H9 (cell line): ENCODE data around the gene LIG3. TPM values are rescaled to one million over a fixed set of nuclear protein-coding genes. Genes with fewer than 3 reads are reported as not detected.
A peak's percentile ranks its signal among the peaks of the same experiment; 100 is the strongest.

ENCODE experiments used
- DNase-seq: peaks from one replicate; pipeline ENCODE4 v3.0.0-alpha.2; 2017
- H2AFZ ChIP-seq: one replicate; pipeline ENCODE4 v1.6.1; 2013; ENCODE audit warnings: mild to moderate bottlenecking, low read length, control low read depth, moderate library complexity
- H2AK5ac ChIP-seq: 2 replicates; pipeline ENCODE4 v1.6.1; 2013; ENCODE audit warnings: low read length, control low read depth, mixed read lengths; ENCODE audit not compliant: insufficient read length
- H2BK120ac ChIP-seq: one replicate; pipeline ENCODE4 v1.6.1; 2013; ENCODE audit warnings: low read depth, mild to moderate bottlenecking, low read length, control low read depth, inconsistent platforms; ENCODE audit not compliant: poor library complexity, severe bottlenecking
- H2BK12ac ChIP-seq: 2 replicates; pipeline ENCODE4 v1.6.1; 2013; ENCODE audit warnings: low read length, control low read depth, mixed read lengths, low read depth; ENCODE audit not compliant: insufficient read length
- H2BK15ac ChIP-seq: 2 replicates; pipeline ENCODE4 v1.6.1; 2013; ENCODE audit warnings: low read depth, low read length, control low read depth
- H2BK20ac ChIP-seq: one replicate; pipeline ENCODE4 v1.6.1; 2013; ENCODE audit warnings: low read depth, mild to moderate bottlenecking, low read length, control low read depth, inconsistent platforms; ENCODE audit not compliant: poor library complexity, severe bottlenecking
- H2BK5ac ChIP-seq: 2 replicates; pipeline ENCODE4 v1.6.1; 2013; ENCODE audit warnings: low read length, control low read depth, mixed read lengths; ENCODE audit not compliant: insufficient read length
- H3K14ac ChIP-seq: 2 replicates; pipeline ENCODE4 v1.6.1; 2013; ENCODE audit warnings: low read length, control low read depth; ENCODE audit not compliant: insufficient read depth
- H3K18ac ChIP-seq: 2 replicates; pipeline ENCODE4 v1.6.1; 2013; ENCODE audit warnings: low read depth, mild to moderate bottlenecking, mixed read lengths, low read length, control low read depth; ENCODE audit not compliant: insufficient read length
- H3K23ac ChIP-seq: 2 replicates; pipeline ENCODE4 v1.6.1; 2013; ENCODE audit warnings: low read length, control low read depth, mixed read lengths, low read depth; ENCODE audit not compliant: insufficient read length
- H3K23me2 ChIP-seq: 2 replicates; pipeline ENCODE4 v1.6.1; 2013; ENCODE audit warnings: low read depth, mild to moderate bottlenecking, mixed read lengths, low read length, control low read depth; ENCODE audit not compliant: insufficient read length, poor library complexity, severe bottlenecking
- H3K27ac ChIP-seq: 2 replicates; pipeline ENCODE4 v1.5.1; 2013; ENCODE audit warnings: low read length, control low read depth, mixed read lengths, low read depth; ENCODE audit not compliant: insufficient read length
- H3K27me3 ChIP-seq: 2 replicates; pipeline ENCODE4 v1.6.1; 2013; ENCODE audit warnings: low read length, control low read depth, inconsistent platforms; ENCODE audit not compliant: insufficient read depth
- H3K4ac ChIP-seq: 2 replicates; pipeline ENCODE4 v1.6.1; 2013; ENCODE audit warnings: low read depth, mild to moderate bottlenecking, control low read depth, inconsistent platforms, low read length, moderate library complexity
- H3K4me1 ChIP-seq: 2 replicates; pipeline ENCODE4 v1.6.1; 2013; ENCODE audit warnings: low read length, control low read depth, inconsistent platforms; ENCODE audit not compliant: insufficient read depth
- H3K4me2 ChIP-seq: 2 replicates; pipeline ENCODE4 v1.6.1; 2013; ENCODE audit warnings: low read length, control low read depth, mixed read lengths; ENCODE audit not compliant: insufficient read length, insufficient read depth
- H3K56ac ChIP-seq: 2 replicates; pipeline ENCODE4 v1.6.1; 2013; ENCODE audit warnings: low read depth, mild to moderate bottlenecking, mixed read lengths, low read length, control low read depth; ENCODE audit not compliant: insufficient read length
- H3K79me1 ChIP-seq: 2 replicates; pipeline ENCODE4 v1.6.1; 2013; ENCODE audit warnings: low read depth, mild to moderate bottlenecking, moderate library complexity, low read length, control low read depth, inconsistent platforms; ENCODE audit not compliant: insufficient read depth, poor library complexity, severe bottlenecking
- H3K79me2 ChIP-seq: 2 replicates; pipeline ENCODE4 v1.6.1; 2013; ENCODE audit warnings: low read length, control low read depth, inconsistent platforms; ENCODE audit not compliant: insufficient read depth
- H3K9ac ChIP-seq: 2 replicates; pipeline ENCODE4 v1.6.1; 2013; ENCODE audit warnings: low read length, control low read depth, mixed read lengths; ENCODE audit not compliant: insufficient read length; ENCODE audit errors: extremely low read depth
- H3K9me3 ChIP-seq: one replicate; pipeline ENCODE4 v1.6.1; 2013; ENCODE audit warnings: low read depth, low read length, inconsistent platforms; ENCODE audit not compliant: control insufficient read depth
- H3T11ph ChIP-seq: one replicate; pipeline ENCODE4 v1.6.1; 2013; ENCODE audit warnings: mild to moderate bottlenecking, low read length, control low read depth, inconsistent platforms
- H4K20me1 ChIP-seq: one replicate; pipeline ENCODE4 v1.6.1; 2013; ENCODE audit not compliant: control insufficient read depth, insufficient read length, insufficient read depth
- H4K5ac ChIP-seq: 2 replicates; pipeline ENCODE4 v1.6.1; 2013; ENCODE audit warnings: low read depth, mild to moderate bottlenecking, mixed read lengths, low read length, control low read depth; ENCODE audit not compliant: insufficient read length
- H4K8ac ChIP-seq: replicated peaks from 2 replicates; pipeline ENCODE4 v1.6.1; 2013; ENCODE audit warnings: low read length, control low read depth, mixed read lengths, low read depth; ENCODE audit not compliant: insufficient read length
- H4K91ac ChIP-seq: 2 replicates; pipeline ENCODE4 v1.6.1; 2013; ENCODE audit warnings: low read depth, mild to moderate bottlenecking, moderate library complexity, mixed read lengths, low read length, control low read depth; ENCODE audit not compliant: insufficient read length
- H3K27ac Mint-ChIP-seq, 3 experiments: 2 replicates in 2 of 3; 3 replicates in 1 of 3; pipeline ENCODE4 v1.8.0; 2020 to 2021; ENCODE audit warnings: mixed read lengths in 3 of 3, mild to moderate bottlenecking in 1 of 3, moderate library complexity in 1 of 3
- H3K27me3 Mint-ChIP-seq: 2 replicates; pipeline ENCODE4 v1.8.0; 2021; ENCODE audit warnings: low read depth, mild to moderate bottlenecking, moderate library complexity, mixed read lengths
- H3K36me3 Mint-ChIP-seq, 3 experiments: 2 replicates in 2 of 3; 3 replicates in 1 of 3; pipeline ENCODE4 v1.8.0; 2020 to 2021; ENCODE audit warnings: low read depth in 3 of 3, mixed read lengths in 3 of 3; ENCODE audit not compliant: insufficient read depth in 1 of 3
- H3K4me1 Mint-ChIP-seq, 2 experiments: 2 replicates each; pipeline ENCODE4 v1.8.0; 2020; ENCODE audit warnings: mixed read lengths in 2 of 2
- H3K4me3 Mint-ChIP-seq, 2 experiments: 2 replicates in 1 of 2; 3 replicates in 1 of 2; pipeline ENCODE4 v1.8.0; 2020 to 2021; ENCODE audit warnings: mild to moderate bottlenecking in 2 of 2, mixed read lengths in 2 of 2, moderate library complexity in 1 of 2
- H3K9me3 Mint-ChIP-seq, 2 experiments: 2 replicates in 1 of 2; 3 replicates in 1 of 2; pipeline ENCODE4 v1.8.0; 2020; ENCODE audit warnings: mild to moderate bottlenecking in 2 of 2, mixed read lengths in 2 of 2, moderate library complexity in 1 of 2
- CTCF ChIP-seq: fragments of 200-600 bp; sonication (generic); conservative IDR thresholded peaks from 3 replicates; pipeline ENCODE4 v1.8.0; 2021; ENCODE audit warnings: antibody characterized with exemption, mild to moderate bottlenecking
- total RNA-seq: library from RNA; stranded (reverse); gene quantifications from 2 replicates; pipeline ENCODE4 v1.2.1, GENCODE V29; 2021

Gene LIG3
- total RNA-seq, 1 experiment from 2014 or later: 96.0 TPM

- TF ChIP-seq CTCF: no peak
- no peak overlapping the region for H4K8ac ChIP-seq
- no peaks in the 10 kb centered on the region for H3K79me2 ChIP-seq
- Mint-ChIP-seq H3K4me1 (peaks cover 27 to 31% of the 10 kb centered on the region in 2 experiments), H3K27ac (0 out of 7 replicates have a peak overlapping the region, but pooled peaks of 1 of the 3 experiments have one; percentile 5), H3K9me3 (no peaks in the 10 kb centered on the region), H3K27me3 (no peaks in the 10 kb centered on the region), H3K36me3 (0 out of 7 replicates have a peak, but pooled peaks cover 0 to 4% (median 0%) of the 10 kb centered on the region in 3 experiments), H3K4me3 (no peak overlapping the region)
- H4K5ac ChIP-seq: no peak overlapping the region
- H3K9ac ChIP-seq: no peak overlapping the region
- no peak overlapping the region for H3K14ac ChIP-seq
- H4K20me1 ChIP-seq: no peaks in the 10 kb centered on the region
- no peak overlapping the region for H2BK20ac ChIP-seq
- no peak overlapping the region for H2BK12ac ChIP-seq
- no peaks in the 10 kb centered on the region for H3K79me1 ChIP-seq
- H3K4me1 ChIP-seq: no peaks in the 10 kb centered on the region
- no peaks in the 10 kb centered on the region for H3K23me2 ChIP-seq
- no peak overlapping the region for H2BK120ac ChIP-seq
- H3K27ac ChIP-seq: no peak overlapping the region
- no peaks in the 10 kb centered on the region for H3K27me3 ChIP-seq
- DNase-seq: no peak
- no peak overlapping the region for H4K91ac ChIP-seq
- H3K9me3 ChIP-seq: no peaks in the 10 kb centered on the region
- no peak overlapping the region for H3K18ac ChIP-seq
- H3K4ac ChIP-seq: no peak overlapping the region
- no peak overlapping the region for H3K23ac ChIP-seq
- H2AFZ ChIP-seq: no peak overlapping the region
- no peak overlapping the region for H3T11ph ChIP-seq
- no peak overlapping the region for H2BK15ac ChIP-seq
- no peak overlapping the region for H3K4me2 ChIP-seq
- no peak overlapping the region for H2AK5ac ChIP-seq
- no peak overlapping the region for H3K56ac ChIP-seq
- no peak overlapping the region for H2BK5ac ChIP-seq
Measured at GRCh38 chr17:35052241-35052610, 71.9 kb downstream of the LIG3 start.
